HL-60/S4 treated with retinoic acid at 250 ng/mL for 4 days and 3 days (cell line): ENCODE results near the gene HPCAL1.

Source experiments
- in situ Hi-C: fragments of 300-500 bp; cut with MboI; formaldehyde crosslinking; loops from 2 replicates; pipeline ENCODE4 v1.7.0; 2022; ENCODE audit warnings: low sequenced_read_pairs

Gene HPCAL1

GRCh38 chr2:10269291-10269690 lies 33.4 kb upstream of the HPCAL1 start:
- in situ Hi-C loops, result no loop called here

- in situ Hi-C loops, result no loop called here
Measured at GRCh38 chr2:10269711-10270610, 32.7 kb upstream of the HPCAL1 start.

GRCh38 chr2:10271509-10271908 lies 31.2 kb upstream of the HPCAL1 start:
- in situ Hi-C loops, result no loop called here

- in situ Hi-C loops, result no loop called here
Measured at GRCh38 chr2:10271946-10272345, 30.8 kb upstream of the HPCAL1 start.

GRCh38 chr2:10272464-10272863 lies 30.2 kb upstream of the HPCAL1 start:
- in situ Hi-C loops, result no loop called here

GRCh38 chr2:10273215-10274175 lies 29.2 kb upstream of the HPCAL1 start:
- in situ Hi-C loops, result no loop called here

GRCh38 chr2:10274376-10274775 lies 28.3 kb upstream of the HPCAL1 start:
- in situ Hi-C loops, result no loop called here

- in situ Hi-C loops, result no loop called here
Measured at GRCh38 chr2:10274983-10275802, 27.5 kb upstream of the HPCAL1 start.

- in situ Hi-C loops, result no loop called here
Measured at GRCh38 chr2:10276481-10277292, 26.0 kb upstream of the HPCAL1 start.

GRCh38 chr2:10277293-10278028 lies 25.2 kb upstream of the HPCAL1 start:
- in situ Hi-C loops, result no loop called here

- in situ Hi-C loops, result no loop called here
Measured at GRCh38 chr2:10278029-10278762, 24.5 kb upstream of the HPCAL1 start.

GRCh38 chr2:10278763-10279471 lies 23.8 kb upstream of the HPCAL1 start:
- in situ Hi-C loops, result no loop called here

GRCh38 chr2:10279472-10279870 lies 23.2 kb upstream of the HPCAL1 start:
- in situ Hi-C loops, result no loop called here

GRCh38 chr2:10279946-10280463 lies 22.7 kb upstream of the HPCAL1 start:
- in situ Hi-C loops, result no loop called here

- in situ Hi-C loops, result no loop called here
Measured at GRCh38 chr2:10281891-10282290, 20.8 kb upstream of the HPCAL1 start.

GRCh38 chr2:10282611-10283105 lies 20.0 kb upstream of the HPCAL1 start:
- in situ Hi-C loops, result no loop called here
